ENCODE results near the gene PCDHB4.
"Not testable (repeated sequence)": the region's sequence is repeated elsewhere in the genome, so short reads cannot be mapped to it uniquely, and the experiment has no call there.

PCDHB4 gene

DNA sequence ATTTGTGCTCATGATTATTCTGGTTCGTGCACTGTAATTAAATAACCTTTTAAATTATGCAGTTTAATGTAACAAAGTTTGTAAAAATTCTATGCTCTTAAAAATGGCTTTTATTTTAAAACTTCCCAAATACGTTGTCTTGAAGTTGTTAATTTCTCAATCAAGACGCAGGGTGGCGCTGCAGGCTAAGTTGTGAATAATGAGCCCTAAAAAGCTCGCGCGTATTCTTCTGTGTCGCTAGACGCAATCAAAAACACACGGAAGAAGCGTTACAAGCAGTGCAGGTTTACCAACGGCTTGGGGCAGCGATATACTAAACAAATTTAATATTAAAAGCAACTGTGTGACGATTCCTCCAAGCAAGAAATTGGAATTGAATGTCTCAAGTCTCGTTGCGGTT lies at the start of gene PCDHB4:
Gene PCDHB4, plus strand, starts transcription at position 256 of the 400 bp plus-strand sequence. CDS start 181 bp downstream, outside the sequence.
- DNase-seq (ENCODE audit: low read depth in 2 of 2), result no peak

DNA sequence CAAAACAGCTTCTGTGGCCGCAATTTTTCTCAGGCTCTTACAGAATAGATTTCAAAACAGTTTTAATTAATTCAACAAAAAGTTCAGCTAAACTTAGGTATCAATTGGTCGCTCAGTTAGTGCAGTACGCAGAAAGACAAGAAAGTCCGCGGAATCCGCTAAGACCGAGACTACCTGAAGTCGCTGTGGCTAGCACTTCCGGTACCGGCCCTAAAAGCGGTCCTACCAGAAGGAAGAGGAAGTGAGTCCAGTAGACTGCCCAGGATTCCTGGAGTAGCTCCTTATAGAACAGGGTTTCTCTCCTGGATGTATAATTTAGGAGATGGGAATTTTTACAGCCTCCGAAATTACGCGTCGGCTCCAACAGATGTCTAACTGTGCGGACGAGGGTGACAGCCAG lies 43.8 kb upstream of the PCDHB4 start:
- no peak for DNase-seq (ENCODE audit: low read depth in 2 of 2)

DNA sequence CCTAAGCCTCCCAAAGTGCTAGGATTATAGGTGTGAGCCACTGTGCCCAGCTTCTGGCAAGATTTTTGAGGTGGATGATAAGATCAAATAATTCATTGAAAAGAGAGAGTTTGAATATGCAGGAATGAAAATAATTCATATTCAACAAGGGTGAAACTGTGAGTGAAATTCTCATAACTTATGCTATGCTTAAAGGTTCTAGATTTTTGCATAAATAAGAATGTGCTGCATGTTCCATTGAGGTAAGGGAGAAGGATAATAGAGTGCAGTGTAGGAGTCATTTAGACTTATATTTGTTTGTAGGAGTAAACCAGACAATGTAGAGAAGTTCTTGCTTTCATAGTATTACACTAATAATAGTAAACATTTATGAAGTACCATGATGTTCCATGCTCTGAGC lies 39.4 kb upstream of the PCDHB4 start:
- DNase-seq (ENCODE audit: low read depth in 2 of 2), result no peak

DNA sequence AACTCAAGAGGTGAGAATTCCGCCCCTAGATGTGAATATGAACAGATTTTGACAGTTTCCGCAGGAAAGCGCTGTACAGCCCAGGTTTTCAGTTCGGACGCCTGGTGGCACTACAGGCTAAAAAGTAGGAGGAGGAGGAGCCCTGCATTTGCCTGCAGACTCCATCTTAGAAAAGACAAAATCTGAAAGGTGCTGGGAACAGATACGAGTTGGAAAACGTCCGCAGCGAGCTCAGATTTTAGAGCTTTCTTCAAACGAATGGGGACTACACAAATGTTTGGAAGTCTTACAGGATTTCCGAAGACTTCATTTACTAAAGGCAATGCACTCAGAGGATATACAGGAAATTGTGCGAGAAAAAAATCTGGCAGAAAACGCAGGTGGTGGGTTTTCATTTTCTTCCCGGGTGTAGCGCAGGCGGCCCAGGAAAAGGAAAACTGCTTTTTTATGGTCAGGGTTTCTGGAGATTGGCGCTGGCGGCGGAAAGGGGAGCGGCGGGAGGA lies 37.1 kb upstream of the PCDHB4 start:
- no peak for DNase-seq (ENCODE audit: low read depth in 2 of 2)

DNA sequence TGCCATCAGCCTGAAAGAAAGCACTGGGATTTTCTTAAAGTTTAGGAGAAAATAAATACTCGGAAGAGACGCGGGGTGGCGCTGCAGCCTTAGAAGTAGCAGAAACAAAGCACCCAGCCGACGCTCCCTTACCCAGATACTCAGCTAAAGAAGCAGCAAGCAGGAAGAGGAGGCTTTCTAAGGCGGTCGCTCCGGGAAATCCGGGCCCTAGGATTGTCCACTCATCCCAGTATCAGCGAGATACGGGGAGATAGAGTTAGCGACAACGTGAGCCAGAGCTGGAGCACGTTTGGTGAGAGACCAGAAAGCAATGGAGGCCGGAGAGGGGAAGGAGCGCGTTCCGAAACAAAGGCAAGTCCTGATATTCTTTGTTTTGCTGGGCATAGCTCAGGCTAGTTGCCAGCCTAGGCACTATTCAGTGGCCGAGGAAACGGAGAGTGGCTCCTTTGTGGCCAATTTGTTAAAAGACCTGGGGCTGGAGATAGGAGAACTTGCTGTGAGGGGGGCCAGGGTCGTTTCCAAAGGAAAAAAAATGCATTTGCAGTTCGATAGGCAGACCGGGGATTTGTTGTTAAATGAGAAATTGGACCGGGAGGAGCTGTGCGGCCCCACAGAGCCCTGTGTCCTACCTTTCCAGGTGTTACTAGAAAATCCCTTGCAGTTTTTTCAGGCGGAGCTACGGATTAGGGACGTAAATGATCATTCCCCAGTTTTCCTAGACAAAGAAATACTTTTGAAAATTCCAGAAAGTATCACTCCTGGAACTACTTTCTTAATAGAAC lies 26.9 kb upstream of the PCDHB4 start, which contains the start of gene PCDHB2:
Gene PCDHB2, plus strand, starts transcription at position 135 of the 782 bp plus-strand sequence. Its CDS starts 176 bp downstream, at position 311.
- no peak for DNase-seq (ENCODE audit: low read depth in 2 of 2)

DNA sequence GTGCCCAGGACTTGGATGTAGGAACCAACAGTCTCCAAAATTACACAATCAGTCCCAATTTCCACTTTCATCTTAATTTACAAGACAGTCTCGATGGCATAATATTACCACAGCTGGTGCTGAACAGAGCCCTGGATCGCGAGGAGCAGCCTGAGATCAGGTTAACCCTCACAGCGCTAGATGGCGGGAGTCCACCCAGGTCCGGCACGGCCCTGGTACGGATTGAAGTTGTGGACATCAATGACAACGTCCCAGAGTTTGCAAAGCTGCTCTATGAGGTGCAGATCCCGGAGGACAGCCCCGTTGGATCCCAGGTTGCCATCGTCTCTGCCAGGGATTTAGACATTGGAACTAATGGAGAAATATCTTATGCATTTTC lies 26.4 kb upstream of the PCDHB4 start:
- no peak for DNase-seq (ENCODE audit: low read depth in 2 of 2)

DNA sequence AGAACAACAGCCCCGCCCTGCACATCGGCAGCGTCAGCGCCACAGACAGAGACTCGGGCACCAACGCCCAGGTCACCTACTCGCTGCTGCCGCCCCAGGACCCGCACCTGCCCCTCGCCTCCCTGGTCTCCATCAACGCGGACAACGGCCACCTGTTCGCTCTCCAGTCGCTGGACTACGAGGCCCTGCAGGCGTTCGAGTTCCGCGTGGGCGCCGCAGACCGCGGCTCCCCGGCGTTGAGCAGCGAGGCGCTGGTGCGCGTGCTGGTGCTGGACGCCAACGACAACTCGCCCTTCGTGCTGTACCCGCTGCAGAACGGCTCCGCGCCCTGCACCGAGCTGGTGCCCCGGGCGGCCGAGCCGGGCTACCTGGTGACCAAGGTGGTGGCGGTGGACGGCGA lies 25.4 kb upstream of the PCDHB4 start:
- not testable (repeated sequence) for DNase-seq (ENCODE audit: low read depth in 2 of 2)

DNA sequence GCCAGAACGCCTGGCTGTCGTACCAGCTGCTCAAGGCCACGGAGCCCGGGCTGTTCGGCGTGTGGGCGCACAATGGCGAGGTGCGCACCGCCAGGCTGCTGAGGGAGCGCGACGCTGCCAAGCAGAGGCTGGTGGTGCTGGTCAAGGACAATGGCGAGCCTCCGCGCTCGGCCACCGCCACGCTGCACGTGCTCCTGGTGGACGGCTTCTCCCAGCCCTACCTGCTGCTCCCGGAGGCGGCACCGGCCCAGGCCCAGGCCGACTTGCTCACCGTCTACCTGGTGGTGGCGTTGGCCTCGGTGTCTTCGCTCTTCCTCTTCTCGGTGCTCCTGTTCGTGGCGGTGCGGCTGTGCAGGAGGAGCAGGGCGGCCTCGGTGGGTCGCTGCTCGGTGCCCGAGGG lies 25.0 kb upstream of the PCDHB4 start:
- not testable (repeated sequence) for DNase-seq (ENCODE audit: low read depth in 2 of 2)

DNA sequence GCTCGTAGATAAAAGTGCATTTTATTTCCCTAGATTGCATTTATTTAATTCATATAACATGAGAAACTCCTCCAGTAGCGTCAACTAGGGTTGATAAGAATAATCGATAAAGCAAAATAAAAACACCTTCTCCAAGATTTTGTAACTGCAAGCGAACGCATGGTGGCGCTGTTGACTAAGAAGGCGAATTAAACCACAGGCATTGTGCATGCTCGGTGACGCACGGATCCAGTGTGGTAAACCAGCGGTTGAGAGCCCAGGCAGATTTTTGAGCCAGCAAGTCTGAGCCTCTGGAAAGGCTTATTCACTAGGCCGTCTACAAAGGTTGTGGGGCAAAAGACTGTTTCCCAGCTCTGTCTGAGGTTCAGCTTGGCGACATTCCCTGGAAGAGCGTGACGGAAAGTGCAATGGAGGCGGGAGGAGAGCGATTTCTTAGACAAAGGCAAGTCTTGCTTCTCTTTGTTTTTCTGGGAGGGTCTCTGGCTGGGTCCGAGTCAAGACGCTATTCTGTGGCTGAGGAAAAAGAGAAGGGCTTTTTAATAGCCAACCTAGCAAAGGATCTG lies 21.3 kb upstream of the PCDHB4 start, which contains the start of gene PCDHB3:
Gene PCDHB3, plus strand, starts transcription at position 231 of the 563 bp plus-strand sequence. Its CDS starts 177 bp downstream, at position 408.
- no peak for DNase-seq (ENCODE audit: low read depth in 2 of 2)

DNA sequence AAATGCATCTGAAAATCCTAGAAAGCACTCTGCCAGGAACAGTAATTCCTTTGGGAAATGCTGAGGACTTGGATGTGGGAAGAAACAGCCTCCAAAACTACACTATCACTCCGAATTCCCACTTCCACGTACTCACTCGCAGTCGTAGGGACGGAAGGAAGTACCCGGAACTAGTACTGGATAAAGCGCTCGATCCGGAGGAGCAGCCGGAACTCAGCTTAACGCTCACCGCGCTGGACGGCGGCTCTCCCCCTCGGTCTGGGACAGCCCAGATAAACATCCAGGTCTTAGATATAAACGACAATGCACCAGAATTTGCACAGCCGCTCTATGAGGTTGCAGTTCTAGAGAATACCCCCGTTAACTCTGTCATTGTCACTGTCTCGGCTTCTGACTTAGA lies 20.6 kb upstream of the PCDHB4 start:
- no peak for DNase-seq (ENCODE audit: low read depth in 2 of 2)

DNA sequence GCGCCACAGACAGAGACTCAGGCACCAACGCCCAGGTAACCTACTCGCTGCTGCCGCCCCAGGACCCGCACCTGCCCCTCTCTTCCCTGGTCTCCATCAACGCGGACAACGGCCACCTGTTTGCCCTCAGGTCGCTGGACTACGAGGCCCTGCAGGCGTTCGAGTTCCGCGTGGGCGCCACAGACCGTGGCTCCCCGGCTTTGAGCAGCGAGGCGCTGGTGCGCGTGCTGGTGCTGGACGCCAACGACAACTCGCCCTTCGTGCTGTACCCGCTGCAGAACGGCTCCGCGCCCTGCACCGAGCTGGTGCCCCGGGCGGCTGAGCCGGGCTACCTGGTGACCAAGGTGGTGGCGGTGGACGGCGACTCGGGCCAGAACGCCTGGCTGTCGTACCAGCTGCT lies 19.5 kb upstream of the PCDHB4 start:
- not testable (repeated sequence) for DNase-seq (ENCODE audit: low read depth in 2 of 2)

DNA sequence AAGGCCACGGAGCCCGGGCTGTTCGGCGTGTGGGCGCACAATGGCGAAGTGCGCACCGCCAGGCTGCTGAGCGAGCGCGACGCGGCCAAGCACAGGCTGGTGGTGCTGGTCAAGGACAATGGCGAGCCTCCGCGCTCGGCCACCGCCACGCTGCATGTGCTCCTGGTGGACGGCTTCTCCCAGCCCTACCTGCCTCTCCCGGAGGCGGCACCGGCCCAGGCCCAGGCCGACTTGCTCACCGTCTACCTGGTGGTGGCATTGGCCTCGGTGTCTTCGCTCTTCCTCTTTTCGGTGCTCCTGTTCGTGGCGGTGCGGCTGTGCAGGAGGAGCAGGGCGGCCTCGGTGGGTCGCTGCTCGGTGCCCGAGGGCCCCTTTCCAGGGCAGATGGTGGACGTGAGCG lies 19.1 kb upstream of the PCDHB4 start:
- not testable (repeated sequence) for DNase-seq (ENCODE audit: low read depth in 2 of 2)

DNA sequence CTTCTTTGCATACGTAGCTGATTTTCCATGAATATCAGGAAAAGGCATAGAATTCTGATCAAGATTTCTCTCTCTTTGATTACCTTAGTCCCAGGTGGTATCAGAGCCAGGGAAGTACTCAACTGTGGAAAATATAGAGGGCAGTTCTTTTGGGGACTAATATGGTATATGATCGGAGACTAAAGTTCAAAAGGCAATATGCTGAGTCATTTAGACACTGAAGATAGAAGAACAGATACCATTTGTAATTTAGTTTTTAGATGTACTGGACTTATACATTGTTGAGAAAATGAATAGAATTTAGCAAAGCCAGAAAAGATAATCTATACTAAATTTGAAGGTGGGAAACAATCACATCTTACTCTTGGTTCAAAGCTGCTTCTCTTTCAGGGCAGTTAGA lies 16.3 kb upstream of the PCDHB4 start:
- DNase-seq (ENCODE audit: low read depth in 2 of 2), result no peak

DNA sequence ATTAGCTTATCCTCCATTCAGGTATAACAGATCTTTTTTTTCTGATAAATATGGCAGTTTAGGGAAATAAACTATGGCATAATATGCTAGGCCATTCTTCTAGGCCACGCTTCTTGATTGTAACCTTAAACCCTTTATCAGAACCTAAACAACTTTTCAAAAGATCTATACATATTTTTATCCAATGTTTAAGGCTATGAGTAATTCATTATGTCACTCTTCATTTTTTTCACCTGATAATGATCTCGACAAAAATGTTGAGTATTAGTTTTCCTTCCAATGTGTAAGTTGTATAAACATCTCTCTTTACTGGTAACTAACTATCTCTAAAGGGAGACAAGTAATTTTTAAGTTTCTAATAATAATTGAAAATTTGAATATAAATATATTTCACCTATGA lies 2.4 kb upstream of the PCDHB4 start:
- no peak for DNase-seq (ENCODE audit: low read depth in 2 of 2)

DNA sequence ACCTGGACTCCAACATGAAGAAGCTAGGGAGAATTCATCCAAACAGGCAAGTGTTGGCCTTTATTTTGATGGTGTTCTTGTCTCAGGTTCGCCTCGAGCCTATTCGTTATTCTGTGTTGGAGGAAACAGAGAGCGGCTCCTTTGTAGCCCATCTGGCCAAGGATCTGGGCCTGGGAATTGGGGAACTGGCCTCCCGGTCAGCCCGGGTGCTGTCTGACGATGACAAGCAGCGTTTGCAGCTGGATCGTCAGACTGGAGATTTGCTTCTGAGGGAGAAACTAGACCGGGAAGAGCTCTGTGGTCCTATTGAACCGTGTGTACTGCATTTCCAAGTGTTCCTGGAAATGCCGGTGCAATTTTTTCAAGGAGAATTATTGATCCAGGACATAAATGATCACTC lies 367 bp downstream of the PCDHB4 start:
- DNase-seq (ENCODE audit: low read depth in 2 of 2), result no peak

DNA sequence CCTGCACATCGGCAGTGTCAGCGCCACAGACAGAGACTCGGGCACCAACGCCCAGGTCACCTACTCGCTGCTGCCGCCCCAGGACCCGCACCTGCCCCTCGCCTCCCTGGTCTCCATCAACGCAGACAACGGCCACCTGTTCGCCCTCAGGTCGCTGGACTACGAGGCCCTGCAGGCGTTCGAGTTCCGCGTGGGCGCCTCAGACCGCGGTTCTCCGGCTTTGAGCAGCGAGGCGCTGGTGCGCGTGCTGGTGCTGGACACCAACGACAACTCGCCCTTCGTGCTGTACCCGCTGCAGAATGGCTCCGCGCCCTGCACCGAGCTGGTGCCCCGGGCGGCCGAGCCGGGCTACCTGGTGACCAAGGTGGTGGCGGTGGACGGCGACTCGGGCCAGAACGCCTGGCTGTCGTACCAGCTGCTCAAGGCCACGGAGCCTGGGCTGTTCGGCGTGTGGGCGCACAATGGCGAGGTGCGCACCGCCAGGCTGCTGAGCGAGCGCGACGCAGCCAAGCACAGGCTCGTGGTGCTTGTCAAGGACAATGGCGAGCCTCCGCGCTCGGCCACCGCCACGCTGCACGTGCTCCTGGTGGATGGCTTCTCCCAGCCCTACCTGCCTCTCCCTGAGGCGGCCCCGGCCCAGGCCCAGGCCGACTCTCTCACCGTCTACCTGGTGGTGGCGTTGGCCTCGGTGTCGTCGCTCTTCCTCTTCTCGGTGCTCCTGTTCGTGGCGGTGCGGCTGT lies 1.9 kb downstream of the PCDHB4 start:
- not testable (repeated sequence) for DNase-seq (ENCODE audit: low read depth in 2 of 2)

DNA sequence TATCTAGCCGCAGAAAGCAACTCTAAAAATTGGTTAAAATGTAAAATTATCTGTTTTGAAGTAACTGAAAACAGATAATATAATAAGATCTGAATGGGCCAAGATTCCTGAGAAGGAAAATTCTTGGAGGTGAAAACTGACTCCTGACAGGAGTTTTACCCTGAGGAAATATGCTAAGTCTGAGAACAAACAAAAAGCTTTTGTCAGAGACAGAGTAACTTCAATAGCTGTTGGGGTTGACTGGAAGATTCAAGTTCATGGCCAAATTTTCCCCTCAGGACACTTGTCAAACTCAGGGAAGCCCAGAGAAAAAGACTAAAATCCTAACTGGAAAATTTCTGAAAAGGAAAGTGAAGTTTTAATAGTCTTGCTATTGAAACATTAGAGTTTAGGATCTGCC lies 5.7 kb downstream of the PCDHB4 start:
- no peak for DNase-seq (ENCODE audit: low read depth in 2 of 2)

DNA sequence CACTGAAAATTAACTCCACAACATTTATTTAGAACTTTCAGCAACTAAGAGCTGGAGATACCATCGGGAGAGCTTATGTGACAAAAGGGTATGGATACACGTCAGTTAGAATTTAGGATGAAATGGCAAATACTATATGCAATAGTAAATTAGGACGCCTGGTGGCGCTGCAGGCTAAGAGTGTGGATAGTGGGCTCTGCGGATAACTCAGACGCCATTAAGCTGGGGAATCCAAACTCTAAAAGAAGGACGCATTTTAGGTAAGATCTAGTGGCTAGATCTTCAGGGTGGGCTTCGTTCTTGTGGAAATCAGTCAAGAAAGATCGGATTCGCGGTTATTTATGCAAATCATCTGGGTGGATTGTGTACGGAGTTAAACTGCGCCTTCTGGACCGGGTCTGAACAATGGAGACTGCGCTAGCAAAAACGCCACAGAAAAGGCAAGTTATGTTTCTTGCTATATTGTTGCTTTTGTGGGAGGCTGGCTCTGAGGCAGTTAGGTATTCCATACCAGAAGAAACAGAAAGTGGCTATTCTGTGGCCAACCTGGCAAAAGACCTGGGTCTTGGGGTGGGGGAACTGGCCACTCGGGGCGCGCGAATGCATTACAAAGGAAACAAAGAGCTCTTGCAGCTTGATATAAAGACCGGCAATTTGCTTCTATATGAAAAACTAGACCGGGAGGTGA lies 13.6 kb downstream of the PCDHB4 start, which contains the start of gene PCDHB5:
Gene PCDHB5, plus strand, starts transcription at position 177 of the 688 bp plus-strand sequence. Its CDS starts 229 bp downstream, at position 406.
- DNase-seq (ENCODE audit: low read depth in 2 of 2), result no peak

DNA sequence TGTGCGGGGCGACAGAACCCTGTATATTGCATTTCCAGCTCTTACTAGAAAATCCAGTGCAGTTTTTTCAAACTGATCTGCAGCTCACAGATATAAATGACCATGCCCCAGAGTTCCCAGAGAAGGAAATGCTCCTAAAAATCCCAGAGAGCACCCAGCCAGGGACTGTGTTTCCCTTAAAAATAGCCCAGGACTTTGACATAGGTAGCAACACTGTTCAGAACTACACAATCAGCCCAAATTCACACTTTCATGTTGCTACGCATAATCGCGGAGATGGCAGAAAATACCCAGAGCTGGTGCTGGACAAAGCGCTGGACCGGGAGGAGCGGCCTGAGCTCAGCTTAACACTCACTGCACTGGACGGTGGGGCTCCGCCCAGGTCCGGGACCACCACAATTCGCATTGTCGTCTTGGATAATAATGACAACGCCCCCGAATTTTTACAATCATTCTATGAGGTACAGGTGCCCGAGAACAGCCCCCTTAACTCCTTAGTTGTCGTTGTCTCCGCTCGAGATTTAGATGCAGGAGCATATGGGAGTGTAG lies 14.2 kb downstream of the PCDHB4 start:
- DNase-seq (ENCODE audit: low read depth in 2 of 2), result no peak

DNA sequence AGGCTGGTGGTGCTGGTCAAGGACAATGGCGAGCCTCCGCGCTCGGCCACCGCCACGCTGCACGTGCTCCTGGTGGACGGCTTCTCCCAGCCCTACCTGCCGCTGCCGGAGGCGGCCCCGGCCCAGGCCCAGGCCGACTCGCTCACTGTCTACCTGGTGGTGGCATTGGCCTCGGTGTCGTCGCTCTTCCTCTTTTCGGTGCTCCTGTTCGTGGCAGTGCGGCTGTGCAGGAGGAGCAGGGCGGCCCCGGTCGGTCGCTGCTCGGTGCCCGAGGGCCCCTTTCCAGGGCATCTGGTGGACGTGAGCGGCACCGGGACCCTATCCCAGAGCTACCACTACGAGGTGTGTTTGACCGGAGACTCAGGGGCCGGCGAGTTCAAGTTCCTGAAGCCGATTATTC lies 15.7 kb downstream of the PCDHB4 start:
- DNase-seq (ENCODE audit: low read depth in 2 of 2), result not testable (repeated sequence)

DNA sequence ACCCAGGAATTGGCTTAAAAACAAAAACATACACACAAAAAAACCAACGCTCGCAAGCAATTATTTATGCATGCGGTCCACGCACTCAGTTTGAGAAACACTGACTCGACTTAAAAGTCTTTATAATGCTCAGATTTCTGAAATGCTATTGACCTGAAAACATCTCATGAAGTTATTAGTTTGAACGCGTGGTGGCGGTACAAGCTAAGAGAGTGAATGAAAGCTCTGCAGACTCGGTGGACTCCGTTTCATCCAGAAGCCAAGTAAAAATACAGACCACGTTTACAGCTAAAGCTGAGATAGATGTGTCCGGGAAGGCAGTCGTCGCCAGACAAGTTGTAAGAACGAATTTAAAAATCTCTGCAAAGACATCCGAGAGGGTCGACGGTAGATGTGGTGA lies 28.2 kb downstream of the PCDHB4 start, which contains the start of gene PCDHB6:
Gene PCDHB6, plus strand, starts transcription at position 246 of the 400 bp plus-strand sequence. CDS start 201 bp downstream, outside the sequence.
- DNase-seq (ENCODE audit: low read depth in 2 of 2), result no peak
